WTC11 (cell line): Measurements from ENCODE around the gene IPCEF1. TPM values are rescaled to one million over a fixed set of nuclear protein-coding genes. Genes with fewer than 3 reads are reported as not detected.

Experiments
- ATAC-seq: fragments of 200-7000 bp; cut with Tn5 transposase; 2 replicates; pipeline ENCODE4 v1.10.0; 2021; ENCODE audit warnings: mild to moderate bottlenecking, moderate library complexity
- CTCF ChIA-PET: fragments of 300-600 bp; sonication (Branson Sonifier 250); formaldehyde crosslinking; loops from one replicate; lab custom pipeline; 2021; ENCODE audit warnings: antibody characterized with exemption; lab: Charles Lee
- POLR2A ChIA-PET: fragments of 350-600 bp; sonication (Branson Sonifier 250); formaldehyde crosslinking; loops from one replicate; lab custom pipeline; 2021; ENCODE audit warnings: antibody characterized with exemption; lab: Charles Lee
- DNase-seq: peaks from one replicate; pipeline ENCODE4 v3.0.0; 2021; ENCODE audit warnings: low spot score
- H3K27ac Mint-ChIP-seq: 2 replicates; pipeline ENCODE4 v1.8.0; 2021; ENCODE audit warnings: mixed read lengths
- H3K27me3 Mint-ChIP-seq: 2 replicates; pipeline ENCODE4 v1.8.0; 2021; ENCODE audit warnings: low read depth, mild to moderate bottlenecking, moderate library complexity, mixed read lengths
- H3K36me3 Mint-ChIP-seq: 2 replicates; pipeline ENCODE4 v1.8.0; 2021; ENCODE audit warnings: mixed read lengths
- H3K4me1 Mint-ChIP-seq: 2 replicates; pipeline ENCODE4 v1.8.0; 2022; ENCODE audit warnings: mixed read lengths
- H3K4me3 Mint-ChIP-seq: 2 replicates; pipeline ENCODE4 v1.8.0; 2021; ENCODE audit warnings: mild to moderate bottlenecking, moderate library complexity, mixed read lengths
- H3K9me3 Mint-ChIP-seq: 2 replicates; pipeline ENCODE4 v1.8.0; 2021; ENCODE audit warnings: mixed read lengths
- AFF4 ChIP-seq: sonication (generic); formaldehyde crosslinking; IDR thresholded peaks from 2 replicates; pipeline ENCODE4 v1.8.1; 2023; ENCODE audit warnings: mild to moderate bottlenecking, missing genetic modification reagents, borderline replicate concordance
- ATF3 ChIP-seq: sonication (generic); formaldehyde crosslinking; conservative IDR thresholded peaks from 2 replicates; pipeline ENCODE4 v1.8.1; 2022; ENCODE audit warnings: mild to moderate bottlenecking, missing genetic modification reagents
- E2F1 ChIP-seq: sonication (generic); formaldehyde crosslinking; IDR thresholded peaks from 2 replicates; pipeline ENCODE4 v1.8.0; 2022; ENCODE audit warnings: mild to moderate bottlenecking, missing genetic modification reagents
- ERG ChIP-seq: fragments of 250-450 bp; sonication (Bioruptor Pico); IDR thresholded peaks from 2 replicates; pipeline ENCODE4 v1.8.0; 2021; ENCODE audit warnings: mild to moderate bottlenecking
- FOXP4 ChIP-seq: sonication (generic); formaldehyde crosslinking; IDR thresholded peaks from 2 replicates; pipeline ENCODE4 v1.8.0; 2022; ENCODE audit warnings: mild to moderate bottlenecking, missing genetic modification reagents
- GTF2I ChIP-seq: fragments of 250-450 bp; sonication (Bioruptor Pico); conservative IDR thresholded peaks from 2 replicates; pipeline ENCODE4 v1.4.0; 2021; ENCODE audit warnings: mild to moderate bottlenecking
- HMGXB4 ChIP-seq: sonication (generic); formaldehyde crosslinking; IDR thresholded peaks from 2 replicates; pipeline ENCODE4 v1.8.1; 2023; ENCODE audit warnings: mild to moderate bottlenecking, moderate library complexity, missing genetic modification reagents
- IRF1 ChIP-seq: sonication (generic); formaldehyde crosslinking; IDR thresholded peaks from 2 replicates; pipeline ENCODE4 v1.8.0; 2023; ENCODE audit warnings: missing genetic modification reagents
- NFE2L1 ChIP-seq: sonication (generic); formaldehyde crosslinking; IDR thresholded peaks from 2 replicates; pipeline ENCODE4 v1.8.1; 2023; ENCODE audit warnings: missing genetic modification reagents
- NFYB ChIP-seq: sonication (generic); formaldehyde crosslinking; conservative IDR thresholded peaks from 2 replicates; pipeline ENCODE4 v1.8.0; 2022; ENCODE audit warnings: low read depth, missing genetic modification reagents
- PRDM15 ChIP-seq: sonication (generic); formaldehyde crosslinking; IDR thresholded peaks from 2 replicates; pipeline ENCODE4 v1.8.0; 2022; ENCODE audit warnings: missing genetic modification reagents
- RELA ChIP-seq: sonication (generic); formaldehyde crosslinking; IDR thresholded peaks from 2 replicates; pipeline ENCODE4 v1.8.1; 2022; ENCODE audit warnings: missing genetic modification reagents, mild to moderate bottlenecking, borderline replicate concordance
- TP53 ChIP-seq: sonication (generic); formaldehyde crosslinking; IDR thresholded peaks from 2 replicates; pipeline ENCODE4 v1.8.1; 2023; ENCODE audit warnings: mild to moderate bottlenecking, missing genetic modification reagents
- USF2 ChIP-seq: sonication (generic); formaldehyde crosslinking; IDR thresholded peaks from 2 replicates; pipeline ENCODE4 v1.8.1; 2023; ENCODE audit warnings: mild to moderate bottlenecking, missing genetic modification reagents, moderate library complexity
- ZNF121 ChIP-seq: sonication (generic); formaldehyde crosslinking; IDR thresholded peaks from 2 replicates; pipeline ENCODE4 v1.8.0; 2023; ENCODE audit warnings: missing genetic modification reagents
- ZNF396 ChIP-seq: fragments of 250-450 bp; sonication (Bioruptor Pico); IDR thresholded peaks from 2 replicates; pipeline ENCODE4 v1.8.0; 2021; ENCODE audit warnings: mild to moderate bottlenecking, moderate library complexity, borderline replicate concordance
- total RNA-seq: library from RNA; stranded (reverse); gene quantifications from 3 replicates; pipeline ENCODE4 v1.2.3, GENCODE V29; 2021

IPCEF1 gene
- total RNA-seq, 1 experiment from 2014 or later, result 1.3 TPM

- H3K4me3 Mint-ChIP-seq, result no peak overlapping the region
- peaks cover 5% of the 10 kb centered on the region for H3K9me3 Mint-ChIP-seq
- ATAC-seq (no peak), DNase-seq (no peak)
- no peaks in the 10 kb centered on the region for H3K36me3 Mint-ChIP-seq
- H3K27ac Mint-ChIP-seq, result no peak overlapping the region
- TF ChIP-seq ZNF396 (no peak), NFE2L1 (CRISPR knock-in tag) (no peak), GTF2I (CRISPR knock-in tag) (no peak), E2F1 (CRISPR knock-in tag) (no peak), ATF3 (CRISPR knock-in tag) (no peak), ZNF121 (CRISPR knock-in tag) (no peak), ERG (no peak)
- ChIA-PET CTCF (no interaction called here), POLR2A (interaction anchor here (0.7 kb wide), 1 partner anchor 26 kb away, joined by 3 read pairs; no protein-coding TSS in a partner anchor)
- H3K27me3 Mint-ChIP-seq, result no peaks in the 10 kb centered on the region
- H3K4me1 Mint-ChIP-seq, result peaks cover 5% of the 10 kb centered on the region; the same call in 1 of the 2 replicates
Observed at GRCh38 chr6:154363821-154364220, 7.2 kb upstream of the IPCEF1 start.

GRCh38 chr6:154361476-154361875 lies 4.9 kb upstream of the IPCEF1 start:
- Mint-ChIP-seq H3K4me3 (no peak overlapping the region), H3K27me3 (no peaks in the 10 kb centered on the region), H3K27ac (no peak overlapping the region), H3K4me1 (peaks cover 5% of the 10 kb centered on the region; the same call in 1 of the 2 replicates), H3K9me3 (peaks cover 5% of the 10 kb centered on the region), H3K36me3 (no peaks in the 10 kb centered on the region)
- no peak for TF ChIP-seq RELA (CRISPR knock-in tag)
- no peak for TF ChIP-seq ZNF396
- ATAC-seq (no peak), DNase-seq (no peak)
- CTCF ChIA-PET, result no interaction called here
- POLR2A ChIA-PET, result interaction anchor here (0.6 kb wide), 1 partner anchor 8 kb away, joined by 5 read pairs; no protein-coding TSS in a partner anchor

- Mint-ChIP-seq H3K9me3 (peaks cover 5% of the 10 kb centered on the region), H3K4me1 (peaks cover 5% of the 10 kb centered on the region; the same call in 1 of the 2 replicates), H3K36me3 (no peaks in the 10 kb centered on the region), H3K27ac (no peak overlapping the region), H3K4me3 (no peak overlapping the region), H3K27me3 (no peaks in the 10 kb centered on the region)
- DNase-seq (no peak), ATAC-seq (no peak)
- ChIA-PET POLR2A (no interaction called here), CTCF (no interaction called here)
- TF ChIP-seq PRDM15 (CRISPR knock-in tag) (no peak), USF2 (CRISPR knock-in tag) (no peak), HMGXB4 (CRISPR knock-in tag) (no peak), AFF4 (no peak), TP53 (no peak), NFYB (CRISPR knock-in tag) (no peak), IRF1 (CRISPR knock-in tag) (no peak), FOXP4 (no peak)
Observed at GRCh38 chr6:154360476-154360875, 3.9 kb upstream of the IPCEF1 start.
